Tibial nerve (tissue), 4 donors: ENCODE results near the gene ELF2.

Source experiments
- CTCF ChIP-seq, 5 experiments: fragments of 200-600 bp in 3 of 5; fragments of 450-650 bp in 2 of 5; sonication (generic) in 3 of 5; IDR thresholded peaks; one replicate each; pipeline ENCODE4 v1.5.1; 2016 to 2019; ENCODE audit warnings: antibody characterized with exemption in 5 of 5, mild to moderate bottlenecking in 3 of 5, moderate library complexity in 2 of 5
- EP300 ChIP-seq, 2 donors: sonication (generic); formaldehyde crosslinking; IDR thresholded peaks; one replicate each; pipeline ENCODE4 v1.6.1; 2017; ENCODE audit warnings: antibody characterized with exemption in 2 of 2, mild to moderate bottlenecking in 1 of 2
- POLR2A ChIP-seq, 2 donors: fragments of 450-650 bp; IDR thresholded peaks; one replicate each; pipeline ENCODE4 v1.6.1; 2017; ENCODE audit warnings: antibody characterized with exemption in 2 of 2, mild to moderate bottlenecking in 2 of 2, moderate library complexity in 2 of 2

GRCh38 chr4:139018501-139018900 lies 158.5 kb downstream of the ELF2 start:
- TF ChIP-seq CTCF (IDR thresholded peaks at IDR 0.05) (no peak), POLR2A (IDR thresholded peaks at IDR 0.05) (no peak), EP300 (IDR thresholded peaks at IDR 0.05) (no peak)
